ENCODE results near the gene PSME1.
"Not testable (repeated sequence)": the region's sequence is repeated elsewhere in the genome, so short reads cannot be mapped to it uniquely, and the experiment has no call there.

Gene PSME1

DNA sequence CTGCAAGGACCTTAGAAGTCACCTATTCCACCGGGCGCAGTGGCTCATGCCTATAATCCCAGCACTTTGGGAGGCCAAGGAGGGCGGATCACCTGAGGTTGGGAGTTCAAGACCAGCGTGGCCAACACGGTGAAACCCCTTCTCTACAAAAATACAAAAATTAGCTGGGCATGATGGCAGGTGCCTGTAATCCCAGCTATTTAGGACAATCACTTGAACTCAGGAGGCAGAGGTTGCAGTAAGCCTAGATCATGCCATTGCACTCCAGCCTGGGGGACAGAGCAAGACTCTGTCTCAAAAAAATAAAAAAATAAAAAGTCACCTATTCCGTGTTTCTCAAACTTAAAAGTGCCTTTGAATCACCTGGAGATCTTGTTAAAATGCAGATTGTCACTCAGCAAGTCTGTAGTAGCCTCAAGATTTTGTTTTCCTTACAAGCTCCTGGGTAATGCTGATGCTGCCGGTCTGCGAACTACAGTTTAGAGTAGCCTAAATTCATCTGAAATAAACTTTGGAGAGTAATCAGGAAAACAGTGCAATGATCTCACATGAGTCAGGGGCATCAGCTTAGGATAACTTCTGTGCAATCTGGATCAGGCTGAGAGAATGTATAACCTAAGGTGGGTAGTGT lies 30.3 kb upstream of the PSME1 start:
- not testable (repeated sequence) for DNase-seq

DNA sequence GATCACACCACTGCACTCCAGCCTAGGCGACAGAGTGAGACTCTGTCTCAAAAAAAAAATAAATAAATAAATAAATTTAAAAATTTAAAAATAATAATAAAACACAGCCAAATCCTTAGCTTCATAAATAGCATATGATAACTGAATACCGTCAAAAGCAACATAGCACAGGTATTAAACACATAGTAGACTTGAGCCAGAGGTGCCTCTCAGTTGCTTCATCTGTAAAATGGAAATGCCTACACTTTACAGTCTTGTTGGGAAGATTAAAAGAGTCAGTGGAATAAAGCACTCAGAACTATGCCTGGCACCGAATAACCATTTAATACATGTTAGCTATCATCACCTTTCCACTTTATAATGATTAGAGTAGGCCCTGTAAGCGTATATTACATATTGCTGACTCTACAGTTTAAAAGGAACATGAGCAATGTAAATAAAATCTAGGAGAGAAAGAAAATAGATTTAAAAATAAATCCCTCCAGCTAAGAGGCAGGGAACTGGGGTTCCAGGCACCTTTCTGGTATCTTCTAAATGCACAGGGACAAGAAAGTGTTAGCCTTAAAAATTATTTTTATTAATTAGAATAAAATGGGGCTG lies 29.2 kb upstream of the PSME1 start:
- no peak for DNase-seq

DNA sequence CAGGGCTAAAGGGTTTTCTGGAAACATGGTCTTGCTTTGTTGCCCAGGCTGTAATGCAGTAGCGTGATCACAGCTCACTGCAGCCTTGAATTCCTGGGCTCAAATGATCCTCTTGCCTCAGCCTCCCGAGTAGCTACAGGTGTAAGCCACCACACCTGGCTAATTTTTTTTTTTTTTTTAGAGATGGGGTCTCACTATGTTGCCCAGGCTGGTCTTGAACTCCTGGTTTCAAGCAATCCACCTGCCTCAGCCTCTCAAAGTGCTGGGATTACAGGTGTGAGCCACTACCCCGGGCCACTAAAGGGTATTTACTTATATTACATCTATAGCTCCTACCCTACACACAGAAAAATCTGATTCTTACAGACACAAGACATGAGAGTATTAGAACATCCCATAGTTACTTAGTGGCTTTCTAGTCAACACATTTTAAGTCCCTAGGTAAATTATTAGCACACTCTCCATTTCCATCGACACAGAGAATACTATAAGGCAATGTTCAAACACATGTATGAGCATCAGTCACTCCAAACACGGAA lies 27.6 kb upstream of the PSME1 start:
- DNase-seq: no peak

DNA sequence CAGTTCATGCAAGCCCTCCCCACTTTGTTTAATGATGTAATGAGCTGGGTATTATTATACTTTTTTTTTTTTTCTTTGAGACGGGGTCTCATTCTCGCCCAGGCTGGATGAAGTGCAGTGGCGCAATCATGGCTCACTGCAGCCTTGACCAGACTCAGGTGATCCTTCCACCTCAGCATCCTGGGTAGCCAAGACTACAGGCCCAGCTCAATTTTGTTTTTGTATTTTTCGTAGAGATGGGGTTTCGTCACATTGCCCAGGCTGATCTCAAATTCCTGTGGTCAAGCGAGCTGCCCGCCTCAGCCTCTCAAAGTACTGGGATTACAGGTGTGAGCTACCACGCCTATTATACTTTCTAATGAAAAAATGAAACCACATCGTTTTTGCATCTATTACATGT lies 25.9 kb upstream of the PSME1 start:
- no peak for DNase-seq

DNA sequence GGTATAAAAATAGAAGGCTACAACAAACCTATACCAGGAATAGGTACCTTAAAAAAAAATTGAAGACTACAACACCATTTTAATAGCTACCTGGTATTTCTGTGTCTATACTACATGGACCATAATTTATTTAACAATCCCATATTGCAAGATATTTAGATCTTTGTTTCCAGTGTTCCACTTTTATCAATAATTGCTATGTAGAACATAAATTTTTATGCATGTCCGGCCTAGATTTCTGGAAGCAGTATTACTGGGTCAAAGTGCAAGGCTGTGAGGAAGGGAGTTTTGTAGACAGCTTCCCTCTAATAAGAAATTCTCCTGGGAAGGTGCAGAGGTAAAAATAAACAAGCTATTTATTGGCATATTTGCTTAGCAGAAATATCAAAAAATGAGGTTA lies 25.5 kb upstream of the PSME1 start:
- no peak for DNase-seq

DNA sequence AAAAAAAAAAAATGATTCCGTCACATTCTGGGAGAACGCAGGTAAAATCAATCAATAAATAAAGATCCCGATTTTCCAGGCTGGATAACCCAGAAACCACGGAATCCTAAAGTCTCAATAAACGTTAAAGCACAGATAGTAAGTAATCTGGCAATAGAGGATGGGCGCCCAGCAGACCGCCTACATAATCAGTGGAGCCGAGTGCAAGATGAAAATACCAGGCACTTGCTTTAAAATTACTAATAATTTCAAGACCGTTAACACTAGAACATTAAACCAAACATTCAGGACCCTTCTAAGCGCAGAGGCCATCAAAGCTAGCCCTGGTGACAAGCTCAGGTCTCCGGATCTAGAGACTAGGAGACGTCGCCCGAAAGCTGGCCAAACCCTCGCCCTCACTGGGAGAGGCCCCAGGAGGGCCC lies 22.6 kb upstream of the PSME1 start:
- DNase-seq: no peak

DNA sequence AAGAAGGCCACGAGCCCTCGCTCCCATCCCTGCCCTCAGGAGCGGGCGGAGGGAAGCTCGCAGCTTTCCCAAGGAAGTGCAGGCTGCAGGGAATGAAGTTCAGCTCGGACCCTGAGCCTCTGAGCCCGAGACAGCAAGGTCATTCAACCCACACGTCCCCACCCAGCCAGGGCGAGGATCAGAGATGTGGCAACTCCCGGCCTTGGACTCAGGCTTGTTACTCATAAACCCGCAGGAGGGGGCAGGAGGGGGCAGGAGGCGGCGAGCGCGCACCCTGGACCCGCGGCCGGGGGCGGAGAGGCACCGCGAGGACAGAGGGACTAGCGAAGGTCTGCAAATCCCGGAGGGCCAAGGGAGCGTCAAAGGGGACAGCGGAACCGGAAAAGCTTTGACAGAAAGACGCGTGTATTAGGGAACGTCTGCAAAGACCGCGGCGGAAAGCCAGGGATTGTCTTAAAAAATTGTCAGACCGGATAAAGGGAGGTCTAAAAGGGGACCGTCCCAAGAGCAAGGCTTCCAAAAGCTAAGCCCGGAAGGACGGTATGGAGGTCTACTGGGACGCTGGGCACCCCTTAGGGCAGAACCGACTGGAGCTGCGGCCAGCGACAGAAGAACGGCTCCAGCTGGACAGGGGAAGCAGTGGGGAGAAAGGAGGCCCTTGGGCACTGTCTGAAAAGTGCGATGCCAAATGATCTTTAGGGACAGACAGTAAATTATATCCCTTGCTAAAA lies 22.0 kb upstream of the PSME1 start:
- DNase-seq: peak; percentile 61 to 64

DNA sequence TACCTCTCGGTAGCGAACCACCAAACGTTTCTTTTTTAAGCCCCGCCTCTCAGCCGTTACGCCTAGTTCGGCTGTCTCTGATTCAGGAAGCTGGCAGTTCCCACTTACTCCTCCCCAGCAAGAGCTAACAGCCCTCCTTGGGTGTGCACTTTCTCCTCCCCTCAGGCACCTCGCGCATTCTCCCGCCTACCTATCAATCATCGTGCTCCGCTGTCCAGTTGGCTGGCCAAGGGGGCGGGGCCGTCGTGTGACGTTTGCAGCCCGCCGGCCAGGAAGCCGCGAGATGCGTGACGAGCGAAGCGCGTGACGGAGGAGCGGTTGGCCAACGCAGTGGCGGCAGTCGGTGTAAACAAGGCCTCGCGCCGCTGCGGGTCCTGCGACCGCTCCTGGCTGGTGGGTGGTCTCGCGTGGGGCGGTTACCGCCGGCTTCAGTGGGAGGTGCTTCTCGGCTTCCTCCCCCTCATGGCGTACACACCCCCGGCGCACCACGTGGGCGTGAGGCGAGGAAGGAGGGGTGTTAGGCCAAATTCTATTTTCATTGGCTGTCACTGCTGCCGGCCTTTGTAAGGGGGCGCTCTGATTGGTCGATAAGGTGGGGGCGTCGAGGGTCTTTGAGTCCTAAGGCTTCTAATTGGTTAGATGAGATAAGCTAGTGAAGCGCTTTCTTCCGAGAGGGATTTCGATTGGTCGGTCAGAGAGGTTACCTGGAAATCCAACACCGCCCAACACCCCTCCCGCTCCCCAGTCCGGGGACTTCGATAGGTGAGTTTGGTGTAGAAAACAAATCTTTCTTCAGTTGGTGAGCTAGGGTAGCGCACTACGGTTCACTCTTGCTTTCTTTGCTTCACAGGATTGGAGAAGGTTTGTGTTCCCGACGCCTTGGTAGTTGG lies 21.2 kb upstream of the PSME1 start, which contains the start of the genes DCAF11 and NRL:
DCAF11 (plus strand) TSS at position 246 of the 890 bp plus-strand sequence. CDS start 818 bp downstream, outside the sequence.
NRL (minus strand) TSS at position 418 of the 890 bp plus-strand sequence. CDS start 32,101 bp downstream, outside the sequence.
- peak; percentile 96 to 99 for DNase-seq

DNA sequence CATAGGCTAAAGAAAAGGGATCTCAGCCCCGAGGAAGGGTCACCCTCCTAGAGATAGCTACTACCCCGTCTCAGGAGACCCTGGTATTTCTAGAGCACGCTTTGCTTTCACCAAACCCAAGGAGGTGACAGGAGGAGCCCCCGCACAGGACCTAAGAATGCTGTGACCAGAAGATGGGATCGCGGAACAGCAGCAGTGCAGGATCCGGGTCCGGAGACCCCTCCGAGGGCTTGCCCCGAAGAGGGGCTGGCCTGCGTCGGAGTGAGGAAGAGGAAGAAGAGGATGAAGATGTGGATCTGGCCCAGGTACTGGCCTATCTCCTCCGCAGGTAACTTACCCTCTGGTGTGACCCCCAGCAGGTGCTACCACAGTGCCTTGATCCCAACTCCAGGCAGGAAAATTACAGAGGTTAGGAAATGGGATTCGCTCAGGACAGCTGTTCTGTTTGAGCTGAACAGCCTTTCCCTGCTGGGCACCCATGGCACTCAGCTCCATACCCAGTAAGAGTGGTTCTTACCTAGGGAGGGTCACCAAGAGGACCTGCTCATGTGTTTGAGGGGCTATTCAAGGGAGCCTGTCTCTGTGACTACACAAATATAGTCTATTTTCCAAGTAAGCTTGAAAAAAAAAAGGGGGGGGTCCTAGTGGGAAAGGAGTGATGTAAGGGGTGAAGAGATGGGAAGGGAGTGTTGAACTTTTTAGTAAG lies 20.4 kb upstream of the PSME1 start:
- no peak for DNase-seq

DNA sequence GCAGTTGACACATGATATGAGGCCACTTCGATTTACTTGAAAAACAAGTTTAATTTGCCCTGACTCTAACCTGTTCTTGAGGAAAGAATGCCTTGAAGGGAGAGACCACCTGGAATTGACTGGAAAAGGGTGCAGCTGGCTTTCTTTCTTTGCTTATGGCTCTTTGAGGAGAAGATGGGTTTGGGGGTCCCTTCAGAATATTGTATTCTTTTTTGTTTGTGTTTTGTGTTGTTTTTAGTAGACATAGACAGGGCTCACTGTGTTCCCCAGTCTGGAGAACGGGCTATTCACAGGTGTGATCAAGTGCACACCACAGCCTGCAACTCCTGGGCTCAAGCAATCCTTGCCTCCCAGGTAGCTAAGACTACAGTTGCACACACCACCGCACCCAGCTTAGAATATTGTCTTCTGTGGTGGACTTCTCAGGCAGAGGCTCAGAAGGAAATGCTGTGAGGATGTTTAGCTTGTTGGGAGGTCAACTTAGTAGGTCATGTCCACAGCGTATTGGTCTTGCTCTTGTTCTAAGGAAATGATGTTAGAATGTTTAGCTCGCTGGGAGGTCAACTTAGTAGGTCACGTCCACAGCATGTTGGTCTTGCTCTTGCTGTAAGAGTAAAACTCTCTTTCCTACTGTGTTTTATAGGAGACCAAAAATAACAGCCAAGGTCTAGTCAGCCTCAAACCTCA lies 19.7 kb upstream of the PSME1 start:
- no peak for DNase-seq

DNA sequence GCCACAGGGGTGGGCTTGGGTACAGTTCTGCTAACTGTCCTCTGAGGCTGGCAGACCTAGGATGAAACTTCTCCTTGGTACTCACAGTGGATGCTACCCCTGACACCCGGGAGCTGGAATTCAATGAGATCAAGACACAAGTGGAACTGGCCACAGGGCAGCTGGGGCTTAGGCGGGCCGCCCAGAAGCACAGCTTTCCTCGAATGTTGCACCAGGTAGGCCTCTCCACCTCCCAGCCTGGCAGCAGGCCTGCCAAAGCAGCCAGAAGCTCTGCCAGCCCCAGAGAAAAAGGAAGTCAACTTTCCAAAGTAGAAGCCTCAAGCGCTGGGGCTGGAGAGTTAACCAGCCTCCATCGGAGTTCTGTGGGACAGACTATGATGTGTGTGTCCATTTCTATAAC lies 18.8 kb upstream of the PSME1 start:
- no peak for DNase-seq

DNA sequence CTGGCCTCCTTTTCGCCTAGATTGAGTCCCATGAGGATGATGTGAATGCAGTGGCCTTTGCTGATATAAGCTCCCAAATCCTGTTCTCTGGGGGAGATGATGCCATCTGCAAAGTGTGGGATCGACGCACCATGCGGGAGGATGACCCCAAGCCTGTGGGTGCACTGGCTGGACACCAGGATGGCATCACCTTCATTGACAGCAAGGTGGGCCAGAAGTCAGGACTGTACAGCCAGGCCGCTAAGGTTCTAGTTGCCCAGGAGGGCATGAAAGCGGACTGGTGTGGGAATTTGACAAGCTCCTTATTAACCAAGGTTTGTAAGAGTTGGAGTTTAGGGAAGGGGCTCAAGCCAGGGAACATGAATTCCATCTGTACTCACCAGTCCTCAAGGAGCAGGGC lies 16.3 kb upstream of the PSME1 start:
- DNase-seq: no peak

DNA sequence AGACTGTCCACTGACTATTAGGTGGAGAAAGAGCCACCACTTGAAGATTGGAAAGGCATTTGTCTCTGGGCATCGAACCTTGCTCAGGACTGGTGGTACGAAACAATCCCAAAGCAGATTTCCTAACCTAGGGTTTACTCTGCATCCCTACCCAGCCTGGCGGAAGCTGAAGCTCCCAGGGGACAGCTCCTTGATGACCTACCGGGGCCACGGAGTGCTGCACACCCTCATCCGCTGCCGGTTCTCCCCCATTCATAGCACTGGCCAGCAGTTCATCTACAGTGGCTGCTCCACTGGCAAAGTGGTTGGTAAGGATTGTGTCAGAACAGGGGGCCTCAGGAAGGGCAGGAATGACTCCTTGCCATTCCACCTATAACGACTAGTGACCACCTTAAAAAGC lies 14.8 kb upstream of the PSME1 start:
- DNase-seq: no peak

DNA sequence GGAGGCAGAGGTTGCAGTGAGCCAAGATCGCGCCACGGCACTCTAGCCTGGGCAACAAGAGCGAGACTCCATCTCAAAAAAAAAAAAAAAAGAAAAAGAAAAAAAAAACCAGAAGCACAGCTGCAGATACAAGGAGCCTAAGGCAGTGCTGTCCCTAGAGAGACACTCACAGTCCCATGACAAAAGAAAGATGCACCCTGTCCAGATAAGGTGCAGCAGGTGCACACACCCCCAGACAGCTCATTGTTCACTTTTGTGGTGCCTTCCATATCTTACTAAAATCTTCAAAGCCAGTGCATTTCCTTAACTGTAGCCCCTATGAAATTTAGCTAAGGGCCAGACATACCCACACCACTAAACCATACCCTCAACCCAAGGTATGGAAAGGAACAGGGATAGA lies 13.6 kb upstream of the PSME1 start:
- DNase-seq: no peak

DNA sequence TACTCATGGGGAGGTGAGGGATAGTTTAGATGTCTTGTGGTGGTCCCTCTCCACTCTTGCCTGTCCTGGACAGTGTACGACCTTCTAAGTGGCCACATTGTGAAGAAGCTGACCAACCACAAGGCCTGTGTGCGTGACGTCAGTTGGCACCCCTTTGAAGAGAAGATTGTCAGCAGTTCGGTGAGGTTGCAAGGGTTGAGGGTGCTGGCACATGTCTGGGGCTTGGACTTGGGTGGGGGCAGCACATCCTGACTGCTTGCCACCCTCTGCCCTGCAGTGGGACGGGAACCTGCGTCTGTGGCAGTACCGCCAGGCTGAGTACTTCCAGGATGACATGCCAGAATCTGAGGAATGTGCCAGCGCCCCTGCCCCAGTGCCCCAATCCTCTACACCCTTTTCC lies 13.1 kb upstream of the PSME1 start:
- no peak for DNase-seq

DNA sequence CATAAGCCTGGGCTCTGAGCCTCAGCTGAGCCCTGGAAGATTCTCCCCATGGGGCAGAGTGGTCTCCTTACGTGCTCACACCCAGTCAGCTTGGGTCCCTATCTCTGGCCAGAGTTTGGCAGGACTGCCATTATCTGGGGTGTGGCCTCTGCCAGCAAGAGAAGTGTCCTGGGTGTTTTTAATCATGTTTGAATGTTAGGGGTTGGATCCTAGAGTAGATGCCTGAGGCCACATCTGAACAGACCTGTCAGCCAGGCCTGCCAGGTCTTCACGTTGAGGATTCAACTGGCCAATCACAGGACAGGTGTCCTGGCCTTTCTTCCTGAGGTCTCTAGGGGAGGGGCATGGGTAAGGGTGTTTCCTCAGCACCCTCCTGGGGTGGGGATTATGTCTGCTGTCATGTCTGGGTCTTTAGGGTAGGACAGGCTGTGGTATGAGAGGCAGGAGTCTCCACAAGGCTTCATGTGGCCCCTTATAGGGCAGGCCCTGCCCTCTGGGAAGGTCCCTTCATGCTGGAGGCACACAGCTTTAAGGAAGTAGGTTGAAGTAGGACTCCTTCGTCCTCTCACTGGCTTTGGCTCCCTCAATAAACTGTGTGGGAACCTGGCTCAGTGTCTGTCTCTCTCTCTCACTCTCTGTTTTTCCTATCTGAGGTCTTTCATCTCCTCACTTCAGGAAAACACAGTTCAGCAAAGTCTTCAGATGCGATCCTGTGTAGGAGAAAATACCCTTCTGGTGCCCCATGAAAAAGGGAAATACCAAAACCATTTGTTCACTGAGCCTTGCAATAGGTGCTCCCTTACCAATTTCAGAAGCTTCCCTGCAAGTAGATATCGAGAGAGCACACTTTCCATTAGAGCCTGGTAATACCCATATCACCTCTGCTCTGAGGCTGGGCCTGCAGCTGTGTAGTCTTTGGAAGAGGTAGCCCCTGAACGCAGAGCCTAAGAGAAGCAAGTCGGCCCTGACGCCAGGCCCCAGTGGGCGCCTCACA lies 12.3 kb upstream of the PSME1 start:
- no peak for DNase-seq

DNA sequence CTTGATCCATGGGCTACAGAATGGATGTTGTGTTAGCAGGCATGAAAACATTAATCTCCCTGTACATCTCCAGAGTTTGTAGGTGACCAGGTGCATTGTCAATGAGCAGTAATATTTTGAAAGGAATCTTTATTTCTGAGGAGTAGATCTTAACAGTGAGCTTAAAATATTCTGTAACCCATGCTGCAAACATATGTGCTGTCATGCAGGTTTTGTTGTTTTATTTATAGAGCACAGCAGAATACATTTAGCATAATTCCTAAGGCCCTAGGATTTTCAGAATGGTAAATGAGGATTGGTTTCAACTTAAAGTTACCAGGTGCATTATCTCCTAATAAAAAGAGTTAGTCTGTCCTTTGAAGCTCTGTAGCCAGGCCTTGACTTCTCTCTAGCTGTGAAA lies 9.1 kb upstream of the PSME1 start:
- DNase-seq: no peak

DNA sequence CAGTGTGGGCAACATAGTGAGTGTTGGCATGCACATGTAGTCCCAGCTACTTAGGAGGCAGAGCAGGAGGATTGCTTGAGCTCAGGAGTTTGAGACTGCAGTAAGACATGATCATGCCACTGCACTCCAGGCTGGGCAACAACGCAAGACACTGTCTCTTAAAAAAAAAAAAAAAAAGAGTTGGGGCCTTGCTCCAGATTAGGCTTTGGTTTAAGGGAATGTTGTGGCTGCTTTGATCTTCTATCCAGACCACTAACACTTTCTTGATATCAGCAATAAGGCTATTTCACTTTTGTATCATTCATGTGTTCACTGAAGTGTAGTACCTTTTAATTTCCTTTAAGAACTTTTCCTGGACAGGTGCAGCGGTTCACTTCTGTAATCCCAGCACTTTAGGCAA lies 8.3 kb upstream of the PSME1 start:
- no peak for DNase-seq

DNA sequence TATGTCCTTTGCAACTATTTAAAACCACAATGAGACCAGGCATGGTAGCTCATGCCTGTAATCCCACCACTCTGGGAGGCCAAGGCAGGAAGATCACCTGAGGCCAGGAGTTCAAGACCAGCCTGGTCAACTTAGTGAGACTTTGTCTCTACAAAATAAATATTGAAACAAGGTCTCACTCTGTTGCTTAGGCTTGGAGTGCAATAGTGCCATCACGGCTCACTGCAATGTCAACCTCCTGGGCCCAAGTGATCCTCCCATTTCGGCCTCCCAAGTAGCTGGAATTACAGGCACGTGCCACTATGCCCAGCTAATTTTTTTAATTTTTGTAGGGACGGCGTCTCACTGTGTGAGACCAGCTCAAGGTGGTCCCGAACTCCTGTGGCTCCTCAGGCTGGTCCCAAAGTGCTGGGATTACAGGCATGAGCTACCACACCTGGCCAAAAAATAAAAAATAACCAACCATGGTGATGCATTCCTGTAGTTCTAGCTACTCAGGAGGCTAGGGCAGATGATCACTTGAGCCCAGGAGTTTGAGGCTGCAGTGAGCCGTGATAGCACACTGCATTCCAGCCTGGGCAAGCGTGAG lies 6.5 kb upstream of the PSME1 start:
- DNase-seq: no peak

DNA sequence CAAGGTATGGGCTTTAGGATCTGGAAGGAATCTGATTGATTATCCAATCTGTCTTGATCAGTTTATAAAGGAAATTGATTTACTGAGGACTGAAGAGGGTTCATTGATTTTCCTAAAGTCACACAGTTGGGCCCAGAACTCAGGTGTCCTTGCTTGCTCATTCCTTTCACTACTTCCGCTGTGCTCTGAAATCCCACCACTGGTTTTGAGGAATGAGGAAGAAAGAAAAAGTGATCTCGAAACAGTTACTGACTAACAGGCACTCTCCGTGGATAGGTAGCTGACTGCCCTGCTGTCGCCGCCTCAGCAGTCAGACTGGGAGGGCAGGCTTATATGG lies 5.6 kb upstream of the PSME1 start, which contains the start of gene FITM1:
FITM1 (plus strand) TSS at position 280 of the 337 bp plus-strand sequence. CDS start 905 bp downstream, outside the sequence.
- no peak for DNase-seq
